OCI-LY7 (cell line): Measurements from ENCODE around the gene DPYD.

Experiments used
- EZH2phosphoT487 ChIP-seq: fragments of 200-600 bp; sonication (generic); IDR thresholded peaks from 2 replicates; pipeline ENCODE4 v1.6.1; 2018; ENCODE audit warnings: low read depth, borderline replicate concordance, mild to moderate bottlenecking, mixed run types, antibody characterized with exemption, low read length, moderate library complexity, mixed read lengths
- TF ChIP-seq, protein P1 (sequence below): fragments of 200-600 bp; sonication (generic); conservative IDR thresholded peaks from 2 replicates; pipeline ENCODE4 v1.5.1; 2014; ENCODE audit warnings: mild to moderate bottlenecking, antibody characterized with exemption, low read length, moderate library complexity, mixed read lengths

DNA sequence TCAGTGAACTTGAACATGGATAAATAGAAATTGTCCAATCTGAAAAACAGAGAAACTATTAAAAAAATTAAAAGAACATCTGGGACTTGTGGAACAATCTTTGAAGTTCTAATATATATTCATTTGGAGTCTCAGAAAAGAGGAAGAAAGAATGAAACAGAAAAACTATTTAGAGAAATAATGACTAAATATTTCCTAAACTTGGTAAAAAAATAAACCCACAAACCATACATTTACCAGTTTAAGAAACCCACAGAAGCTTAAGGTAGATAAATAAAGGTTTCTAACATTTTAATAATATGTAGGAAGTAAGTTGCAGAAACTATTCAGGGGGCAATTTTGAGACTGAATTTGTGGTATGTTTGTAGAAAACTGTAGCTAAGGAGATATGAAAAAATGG, 761.5 kb downstream of the DPYD start:
- TF ChIP-seq, protein P1, sequence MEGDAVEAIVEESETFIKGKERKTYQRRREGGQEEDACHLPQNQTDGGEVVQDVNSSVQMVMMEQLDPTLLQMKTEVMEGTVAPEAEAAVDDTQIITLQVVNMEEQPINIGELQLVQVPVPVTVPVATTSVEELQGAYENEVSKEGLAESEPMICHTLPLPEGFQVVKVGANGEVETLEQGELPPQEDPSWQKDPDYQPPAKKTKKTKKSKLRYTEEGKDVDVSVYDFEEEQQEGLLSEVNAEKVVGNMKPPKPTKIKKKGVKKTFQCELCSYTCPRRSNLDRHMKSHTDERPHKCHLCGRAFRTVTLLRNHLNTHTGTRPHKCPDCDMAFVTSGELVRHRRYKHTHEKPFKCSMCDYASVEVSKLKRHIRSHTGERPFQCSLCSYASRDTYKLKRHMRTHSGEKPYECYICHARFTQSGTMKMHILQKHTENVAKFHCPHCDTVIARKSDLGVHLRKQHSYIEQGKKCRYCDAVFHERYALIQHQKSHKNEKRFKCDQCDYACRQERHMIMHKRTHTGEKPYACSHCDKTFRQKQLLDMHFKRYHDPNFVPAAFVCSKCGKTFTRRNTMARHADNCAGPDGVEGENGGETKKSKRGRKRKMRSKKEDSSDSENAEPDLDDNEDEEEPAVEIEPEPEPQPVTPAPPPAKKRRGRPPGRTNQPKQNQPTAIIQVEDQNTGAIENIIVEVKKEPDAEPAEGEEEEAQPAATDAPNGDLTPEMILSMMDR = no peak
- no peak for TF ChIP-seq EZH2phosphoT487
